ENCODE measurements around the gene PSMC5.
A peak's percentile ranks its signal among the peaks of the same experiment; 100 is the strongest.
"Not testable (repeated sequence)": the region's sequence is repeated elsewhere in the genome, so short reads cannot be mapped to it uniquely, and the experiment has no call there.

PSMC5 gene

DNA sequence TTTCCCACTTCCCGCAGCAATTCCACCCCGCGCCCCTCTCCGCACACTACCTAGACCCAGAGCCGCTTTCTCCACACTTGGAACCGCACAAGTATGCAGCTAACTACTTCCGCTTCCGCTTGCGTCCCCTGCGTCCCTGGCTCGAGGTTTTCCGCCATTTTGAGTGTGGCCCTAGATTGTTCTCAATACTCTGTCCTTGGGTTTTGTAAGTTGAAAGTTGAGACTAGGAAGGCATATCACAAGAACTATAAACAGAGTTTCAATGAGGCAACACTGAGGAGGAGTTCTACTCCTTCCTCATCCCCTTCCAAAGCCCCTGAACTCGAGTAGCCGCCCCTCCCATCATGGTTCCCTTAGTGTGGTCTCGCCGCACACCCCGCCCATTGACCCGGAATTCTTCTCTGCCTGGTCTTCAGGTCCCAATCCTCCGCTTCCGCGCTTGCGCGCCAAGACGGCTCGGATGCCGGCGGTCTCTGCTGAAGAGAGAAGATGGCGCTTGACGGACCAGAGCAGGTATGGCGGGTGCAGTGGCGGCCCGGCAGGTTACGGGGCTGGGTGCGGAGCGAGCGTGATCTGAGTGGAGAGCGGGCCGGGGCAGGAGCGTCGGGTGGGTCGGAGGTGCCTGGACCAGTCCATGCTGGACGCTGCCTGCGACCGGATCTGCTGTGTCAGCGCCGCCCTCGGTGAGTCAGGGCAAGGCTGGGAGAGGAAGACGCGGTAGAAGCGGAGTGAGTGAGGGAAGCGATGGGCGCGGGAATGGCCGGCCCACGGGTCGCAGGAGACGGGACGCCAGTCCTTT is at the start of gene PSMC5, which contains the start of gene FTSJ3:
TSS of gene PSMC5 (plus strand) at position 430 of the 799 bp plus-strand sequence. CDS start at position 490, 60 bp downstream.
TSS of gene FTSJ3 (minus strand) at position 662 of the 799 bp plus-strand sequence. CDS start 761 bp downstream, outside the sequence.
- DNase-seq = peak; percentile 95

DNA sequence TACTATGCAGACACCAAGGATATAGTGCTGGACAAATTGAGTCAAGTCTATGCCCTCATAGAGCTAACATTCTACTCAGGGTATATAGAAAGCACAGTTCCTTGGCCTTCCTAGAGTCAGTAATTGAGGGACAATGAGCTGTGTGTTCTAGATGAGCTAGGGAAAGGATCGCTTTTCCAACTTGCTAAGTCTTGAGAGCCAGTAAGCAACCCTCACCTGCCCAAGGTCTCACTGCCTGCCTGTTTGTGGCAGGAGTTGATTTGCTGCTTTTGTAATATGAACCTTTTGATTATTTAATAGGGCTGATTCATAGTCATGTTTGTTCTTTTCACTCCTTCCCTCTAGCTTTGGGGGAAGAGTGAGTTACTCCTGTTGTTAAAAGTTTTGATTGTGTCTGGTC is 46.7 kb upstream of the PSMC5 start:
- DNase-seq = no peak

DNA sequence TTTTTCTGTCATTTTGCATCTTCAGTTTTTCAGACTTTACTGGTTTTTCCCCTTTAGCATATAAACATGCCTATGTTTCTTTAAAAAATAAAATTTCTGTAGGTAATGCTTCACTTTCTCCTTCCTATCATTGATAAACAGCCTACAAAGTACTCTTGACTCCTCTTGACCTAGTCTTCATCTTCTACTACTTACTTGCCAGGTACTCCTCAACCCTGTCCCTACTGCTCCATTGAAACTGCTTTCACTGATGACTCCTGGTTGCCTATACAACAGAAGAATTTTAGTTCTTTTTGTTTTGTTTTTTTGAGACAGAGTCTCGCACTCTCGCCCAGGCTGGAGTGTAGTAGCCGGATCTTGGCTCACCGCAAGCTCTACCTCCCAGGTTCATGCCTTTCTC is 46.3 kb upstream of the PSMC5 start:
- DNase-seq = no peak

DNA sequence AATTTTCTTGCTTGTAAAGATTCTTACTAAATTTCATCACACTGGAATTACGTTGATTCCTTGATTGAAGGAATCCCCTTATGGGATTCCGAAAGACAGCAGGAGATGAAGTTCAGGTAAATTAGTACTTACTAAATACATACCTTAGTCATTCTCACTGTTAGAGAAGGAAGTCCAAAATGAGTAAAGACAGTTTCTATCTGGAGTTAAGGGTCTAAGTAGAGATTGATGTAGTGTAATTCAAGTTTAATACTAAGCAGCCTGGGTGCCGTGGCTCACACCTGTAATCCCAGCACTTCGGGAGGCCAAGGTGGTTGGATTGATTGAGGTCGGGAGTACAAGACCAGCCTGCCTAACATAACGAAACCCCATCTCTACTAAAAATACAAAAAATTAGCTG is 43.7 kb upstream of the PSMC5 start:
- DNase-seq = no peak

DNA sequence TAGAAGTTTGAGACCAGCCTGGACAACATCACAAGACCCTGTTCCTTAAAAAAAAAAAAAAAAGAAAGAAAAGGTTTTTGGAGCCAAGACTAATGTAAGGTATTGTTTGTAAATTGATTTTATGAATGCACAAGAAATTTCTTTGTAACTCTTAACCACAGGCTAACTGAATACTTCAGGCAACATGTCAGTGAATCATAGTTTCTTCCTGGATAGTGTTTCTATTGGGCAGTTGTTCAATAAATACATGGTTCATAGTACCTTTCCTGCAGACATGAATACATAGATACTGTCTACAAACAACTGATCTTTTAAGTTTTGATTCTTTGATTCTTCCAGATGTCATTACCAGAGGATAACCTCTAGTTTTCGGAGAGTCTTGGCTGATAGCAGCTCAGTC is 41.7 kb upstream of the PSMC5 start:
- no peak for DNase-seq

- DNase-seq = no peak
Measured at GRCh38 chr17:63786117-63786516, 41.1 kb upstream of the PSMC5 start.

DNA sequence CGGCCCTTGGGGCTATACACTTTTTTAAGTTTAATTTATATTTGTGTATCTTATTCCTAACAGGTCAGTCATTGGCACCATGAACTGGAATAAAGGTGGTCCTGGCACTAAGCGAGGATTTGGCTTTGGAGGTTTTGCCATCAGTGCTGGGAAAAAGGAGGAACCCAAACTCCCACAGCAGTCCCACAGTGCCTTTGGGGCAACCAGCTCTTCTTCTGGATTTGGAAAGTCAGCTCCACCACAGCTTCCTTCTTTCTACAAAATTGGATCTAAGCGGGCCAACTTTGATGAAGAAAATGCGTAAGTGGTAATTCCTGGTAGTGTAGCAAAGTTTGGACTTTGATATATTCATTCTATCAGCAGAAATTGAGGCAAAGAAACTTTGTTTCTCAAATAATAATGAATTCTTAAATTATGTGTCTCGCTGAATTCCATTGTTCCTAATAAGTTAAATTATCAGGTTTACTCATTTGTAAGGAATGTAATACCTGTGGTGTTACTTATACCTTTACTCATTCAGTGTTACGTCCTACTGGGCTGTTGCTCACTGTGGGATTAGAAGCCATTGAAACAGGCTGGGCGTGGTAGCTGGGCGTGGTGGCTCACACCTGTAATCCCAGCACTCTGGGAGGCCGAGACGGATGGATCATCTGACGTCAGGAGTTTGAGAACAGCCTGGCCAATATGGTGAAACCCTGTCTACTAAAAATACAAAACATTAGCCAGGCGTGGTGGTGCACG is 40.1 kb upstream of the PSMC5 start:
- no peak for DNase-seq

- no peak for DNase-seq
Measured at GRCh38 chr17:63790057-63790456, 37.2 kb upstream of the PSMC5 start.

GRCh38 chr17:63792055-63792729 is 35.0 kb upstream of the PSMC5 start:
- DNase-seq = no peak

DNA sequence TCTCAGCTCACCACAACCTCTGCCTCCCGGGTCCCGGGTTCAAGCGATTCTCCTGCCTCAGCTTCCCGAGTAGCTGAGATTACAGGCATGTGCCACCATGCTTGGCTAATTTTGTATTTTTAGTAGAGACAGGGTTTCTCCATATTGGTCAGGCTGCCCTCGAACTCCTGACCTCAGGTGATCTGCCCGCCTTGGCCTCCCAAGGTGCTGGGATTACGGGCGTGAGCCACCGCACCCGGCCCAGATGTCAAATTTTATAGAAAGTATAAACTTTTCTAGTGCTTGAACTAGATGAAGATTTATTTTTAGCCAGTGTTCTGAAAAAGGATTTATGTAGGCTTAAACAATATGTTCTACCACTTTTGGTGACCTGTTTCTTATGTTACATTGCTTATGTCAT is 30.9 kb upstream of the PSMC5 start:
- DNase-seq = not testable (repeated sequence)

- no peak for DNase-seq
Measured at GRCh38 chr17:63798572-63799106, 28.6 kb upstream of the PSMC5 start.

DNA sequence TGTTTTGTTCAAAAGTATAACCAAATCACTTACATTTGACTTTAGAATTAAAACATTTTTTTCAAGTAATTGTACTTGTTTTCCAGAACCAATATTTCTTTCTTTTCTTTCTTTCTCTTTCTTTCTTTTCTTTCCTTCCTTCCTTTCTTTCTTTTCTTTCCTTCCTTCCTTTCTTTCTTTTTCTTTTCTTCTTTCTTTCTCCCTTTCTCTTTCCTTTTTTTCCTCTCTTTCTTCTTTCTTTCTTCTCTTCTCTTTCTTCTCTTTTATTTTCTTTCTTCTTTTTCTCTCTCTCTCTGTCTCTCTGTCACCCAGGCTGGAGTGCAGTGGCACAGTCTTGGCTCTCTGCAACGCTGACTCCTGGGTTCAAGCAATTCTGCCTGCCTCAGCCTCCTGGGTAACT is 26.4 kb upstream of the PSMC5 start:
- no peak for DNase-seq

DNA sequence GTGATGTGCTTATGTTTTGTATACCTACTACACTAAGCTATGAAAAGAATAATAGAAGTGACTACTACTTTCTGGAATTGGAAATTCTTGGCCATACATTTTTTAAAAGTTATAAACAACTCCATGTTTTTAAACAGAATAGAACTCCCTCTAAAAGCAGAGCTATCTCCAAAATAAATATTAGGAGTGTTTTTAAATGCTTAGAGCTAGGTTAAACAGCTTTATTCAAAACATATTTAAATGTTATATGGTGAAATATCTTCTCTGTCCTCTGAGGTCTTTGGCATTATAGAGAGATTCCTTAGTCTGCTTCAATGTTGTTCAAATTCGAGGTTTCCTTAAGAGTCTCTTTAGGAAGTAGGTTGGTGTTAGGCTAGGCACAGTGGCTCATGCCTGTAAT is 22.9 kb upstream of the PSMC5 start:
- no peak for DNase-seq

GRCh38 chr17:63805591-63805990 is 21.6 kb upstream of the PSMC5 start:
- DNase-seq = no peak

- DNase-seq = no peak
Measured at GRCh38 chr17:63809970-63810369, 17.3 kb upstream of the PSMC5 start.

GRCh38 chr17:63816123-63816522 is 11.1 kb upstream of the PSMC5 start:
- no peak for DNase-seq

DNA sequence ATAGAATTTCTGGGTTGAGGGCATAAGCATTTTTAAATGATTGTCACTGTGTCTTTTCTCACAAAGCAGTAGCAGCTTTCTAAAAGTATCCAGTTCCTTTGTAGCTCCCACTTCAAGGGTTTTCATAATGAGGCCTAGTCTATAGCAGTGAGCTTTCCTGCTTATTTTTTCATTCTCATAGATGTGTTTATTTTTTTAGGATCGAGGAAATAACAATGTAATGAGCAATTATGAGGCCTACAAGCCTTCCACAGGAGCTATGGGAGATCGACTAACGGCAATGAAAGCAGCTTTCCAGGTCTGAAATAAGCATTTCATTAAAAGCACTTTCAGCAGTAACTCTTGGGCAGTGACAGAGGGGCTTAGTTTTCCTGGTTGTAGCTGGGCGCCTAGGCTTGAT is 10.6 kb upstream of the PSMC5 start:
- DNase-seq = no peak

DNA sequence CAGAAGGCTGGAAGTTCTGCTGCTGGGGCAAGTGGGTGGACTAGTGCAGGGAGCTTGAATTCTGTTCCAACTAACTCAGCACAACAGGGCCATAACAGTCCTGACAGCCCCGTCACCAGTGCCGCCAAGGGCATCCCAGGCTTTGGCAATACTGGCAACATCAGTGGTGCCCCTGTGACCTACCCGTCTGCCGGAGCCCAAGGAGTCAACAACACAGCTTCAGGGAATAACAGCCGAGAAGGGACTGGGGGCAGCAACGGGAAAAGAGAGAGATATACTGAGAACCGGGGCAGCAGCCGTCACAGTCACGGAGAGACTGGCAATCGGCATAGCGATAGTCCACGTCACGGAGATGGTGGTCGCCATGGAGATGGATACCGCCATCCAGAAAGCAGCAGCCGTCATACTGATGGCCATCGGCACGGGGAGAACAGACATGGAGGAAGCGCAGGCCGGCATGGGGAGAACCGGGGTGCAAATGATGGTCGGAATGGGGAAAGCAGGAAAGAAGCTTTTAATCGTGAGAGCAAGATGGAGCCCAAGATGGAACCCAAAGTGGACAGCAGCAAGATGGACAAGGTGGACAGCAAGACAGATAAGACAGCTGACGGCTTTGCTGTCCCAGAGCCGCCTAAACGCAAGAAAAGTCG is 9.4 kb upstream of the PSMC5 start:
- DNase-seq = no peak

DNA sequence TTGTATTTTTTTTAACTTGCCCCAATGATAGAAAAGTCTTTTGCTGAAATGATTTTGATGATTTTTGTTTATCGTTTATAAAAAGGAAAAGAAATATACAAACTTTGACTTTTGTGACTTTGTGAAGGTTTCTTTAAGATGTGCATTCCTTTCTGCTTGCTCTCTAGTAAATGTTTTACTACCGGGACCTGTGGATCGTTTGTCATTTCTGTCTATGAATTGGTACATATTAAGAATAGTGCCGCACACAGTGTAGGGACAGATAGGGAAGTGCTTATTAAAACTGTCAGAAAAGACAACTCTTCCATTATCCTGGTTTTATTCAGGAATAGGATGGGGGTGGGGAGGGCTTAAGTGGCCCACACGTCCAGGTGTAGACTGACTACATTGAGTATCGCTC is 8.1 kb upstream of the PSMC5 start:
- no peak for DNase-seq

GRCh38 chr17:63819585-63820537 is 7.4 kb upstream of the PSMC5 start:
- DNase-seq = no peak

- DNase-seq = no peak
Measured at GRCh38 chr17:63820963-63821561, 6.2 kb upstream of the PSMC5 start.
